Measurements from ENCODE around the gene POM121L2. TPM values are rescaled to one million over a fixed set of nuclear protein-coding genes. Genes with fewer than 3 reads are reported as not detected.

Gene POM121L2
- not detected in 2 replicates for total RNA-seq

DNA sequence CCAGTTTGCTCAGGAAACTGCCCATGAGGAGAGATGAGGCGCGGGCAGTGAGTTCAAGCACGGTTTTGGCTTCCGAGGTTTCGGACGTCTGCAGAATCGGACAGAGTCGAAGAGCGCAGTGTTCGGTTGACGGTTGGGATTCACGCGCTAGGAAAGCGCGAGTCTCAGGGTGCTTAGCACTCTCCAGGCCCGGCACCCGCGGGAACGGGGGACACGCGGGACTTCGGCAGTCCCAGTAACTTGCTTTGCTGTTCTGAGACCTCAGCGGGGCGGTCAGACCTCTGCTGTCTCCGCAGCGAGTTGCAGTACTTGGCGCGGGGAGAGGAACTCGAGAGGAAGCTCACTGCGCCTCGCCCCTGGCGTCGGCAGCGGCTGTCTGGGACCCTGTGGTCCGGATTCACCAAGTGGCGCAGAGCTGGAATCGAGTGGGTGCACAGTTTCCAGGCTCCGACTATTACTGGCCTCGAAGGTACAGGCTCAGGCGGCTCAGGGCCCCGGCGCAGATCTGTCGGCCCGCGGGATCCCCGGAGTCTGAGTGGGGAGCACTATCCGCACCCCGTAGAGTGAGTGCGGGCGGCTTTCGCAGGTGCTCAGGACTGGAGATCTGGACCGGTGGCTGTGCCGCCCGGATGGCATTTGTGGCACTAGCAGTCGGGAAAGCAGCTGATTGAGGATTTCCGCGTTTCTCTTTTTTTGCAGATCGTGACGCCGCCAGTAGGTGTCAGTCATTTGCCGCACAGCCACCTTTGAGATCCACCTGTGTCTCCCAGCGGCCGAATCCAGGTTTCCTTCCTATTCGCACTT lies at the start of gene POM121L2:
Gene POM121L2 (minus strand): TSS at position 128 of the 804 bp plus-strand sequence. CDS start 103 bp downstream, at position 25.
- H3K27me3 Mint-ChIP-seq, result peaks cover 70% of the 10 kb centered on the region
- intact Hi-C loops (cut with micrococcal nuclease), result loop anchor here (2.0 kb wide), 3 partner anchors 20 to 166 kb away; no protein-coding TSS in a partner anchor
- H3K4me3 Mint-ChIP-seq, result peak within 1 kb of the TSS; percentile 85
- H3K9me3 Mint-ChIP-seq, result no peaks in the 10 kb centered on the region
- H3K27ac Mint-ChIP-seq, result peak within 1 kb of the TSS; percentile 9
- no peaks in the 10 kb centered on the region for H3K36me3 Mint-ChIP-seq (ENCODE audit: low read depth)
- peak; percentile 88 for DNase-seq
- peaks cover 8% of the 10 kb centered on the region for H3K4me1 Mint-ChIP-seq

DNA sequence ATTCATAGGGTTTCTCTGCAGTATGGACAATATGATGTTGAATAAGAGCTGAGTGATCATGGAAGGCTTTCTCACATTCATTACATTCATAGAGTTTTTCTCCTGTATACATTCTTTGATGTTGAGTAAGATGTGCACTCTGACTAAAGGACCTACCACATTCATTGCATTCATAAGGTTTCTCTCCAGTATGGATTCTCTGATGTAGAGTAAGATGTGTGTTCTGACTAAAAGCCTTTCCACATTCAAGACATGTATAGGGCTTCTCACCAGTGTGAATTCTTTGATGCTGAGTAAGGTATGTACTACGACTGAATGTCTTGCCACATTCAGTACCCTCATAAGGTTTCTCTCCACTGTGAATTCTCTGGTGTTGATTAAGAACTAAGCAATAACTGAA lies 47.2 kb upstream of the POM121L2 start:
- intact Hi-C loops (cut with micrococcal nuclease), result no loop called here
- Mint-ChIP-seq H3K27me3 (no peaks in the 10 kb centered on the region), H3K36me3 (ENCODE audit: low read depth) (no peaks in the 10 kb centered on the region), H3K27ac (no peak overlapping the region), H3K4me1 (no peaks in the 10 kb centered on the region), H3K9me3 (peaks cover 32% of the 10 kb centered on the region), H3K4me3 (no peak overlapping the region)
- no peak for DNase-seq

DNA sequence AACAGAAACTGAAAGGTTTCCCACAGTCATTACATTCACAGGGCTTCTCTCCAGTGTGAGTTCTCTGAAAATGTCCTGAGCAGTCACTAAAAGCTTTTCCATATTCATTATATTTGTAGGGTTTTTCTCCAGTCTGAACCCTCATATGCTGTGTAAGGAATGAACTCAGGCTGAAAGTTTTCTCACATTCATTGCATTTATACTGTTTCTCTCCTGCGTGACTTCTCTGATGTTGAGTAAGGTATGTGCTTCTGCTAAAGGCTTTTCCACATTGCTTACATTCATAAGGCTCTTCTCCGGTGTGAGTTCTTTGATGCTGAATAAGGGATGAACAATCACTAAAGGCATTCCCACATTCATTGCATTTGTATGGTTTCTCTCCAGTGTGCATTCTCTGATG lies 46.7 kb upstream of the POM121L2 start:
- Mint-ChIP-seq H3K36me3 (ENCODE audit: low read depth) (no peaks in the 10 kb centered on the region), H3K9me3 (peaks cover 34% of the 10 kb centered on the region)

GRCh38 chr6:27352850-27353249 lies 40.8 kb upstream of the POM121L2 start:
- Mint-ChIP-seq H3K4me3 (no peak overlapping the region), H3K27ac (no peak overlapping the region), H3K36me3 (ENCODE audit: low read depth) (no peaks in the 10 kb centered on the region), H3K9me3 (peaks cover 32% of the 10 kb centered on the region), H3K27me3 (no peaks in the 10 kb centered on the region), H3K4me1 (no peaks in the 10 kb centered on the region)
- intact Hi-C loops (cut with micrococcal nuclease), result no loop called here
- DNase-seq, result no peak

More for the DNA sequence above, 46.7 kb upstream of the POM121L2 start:
- DNase-seq, result no peak
- H3K27me3 Mint-ChIP-seq, result no peaks in the 10 kb centered on the region
- H3K4me3 Mint-ChIP-seq, result no peak overlapping the region
- intact Hi-C loops (cut with micrococcal nuclease), result no loop called here
- H3K4me1 Mint-ChIP-seq, result no peaks in the 10 kb centered on the region
- H3K27ac Mint-ChIP-seq, result no peak overlapping the region

DNA sequence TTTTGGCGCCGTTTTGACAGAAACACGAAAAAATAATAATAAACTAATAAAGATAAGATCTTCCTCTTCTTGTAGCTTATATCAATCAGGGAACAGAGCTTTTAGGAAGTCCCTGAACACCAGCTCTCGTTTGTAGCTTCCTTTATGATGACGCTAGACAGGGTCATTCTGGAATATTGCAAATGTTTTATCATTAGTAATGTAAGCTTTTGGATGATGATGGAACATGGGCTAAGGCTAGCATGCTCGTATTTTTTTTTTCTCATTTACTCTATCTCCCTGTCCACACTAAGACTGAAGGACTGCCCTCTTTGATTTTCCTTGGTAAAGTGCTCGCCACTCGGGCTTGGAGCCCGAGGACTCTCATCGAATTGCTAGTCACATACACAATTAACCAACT lies 22.1 kb upstream of the POM121L2 start:
- H3K4me3 Mint-ChIP-seq, result no peak overlapping the region
- H3K4me1 Mint-ChIP-seq, result peaks cover 7% of the 10 kb centered on the region
- H3K36me3 Mint-ChIP-seq (ENCODE audit: low read depth), result no peaks in the 10 kb centered on the region

GRCh38 chr6:27333642-27334040 lies 21.6 kb upstream of the POM121L2 start:
- peaks cover 7% of the 10 kb centered on the region for H3K4me1 Mint-ChIP-seq
- no peaks in the 10 kb centered on the region for H3K36me3 Mint-ChIP-seq (ENCODE audit: low read depth)
- DNase-seq, result no peak
- H3K27ac Mint-ChIP-seq, result no peak overlapping the region
- peaks cover 5% of the 10 kb centered on the region for H3K9me3 Mint-ChIP-seq
- no peak overlapping the region for H3K4me3 Mint-ChIP-seq
- intact Hi-C loops (cut with micrococcal nuclease), result loop anchor here (2.0 kb wide), 1 partner anchor 21 kb away; the partner anchor contains the start of gene POM121L2
- H3K27me3 Mint-ChIP-seq, result peaks cover 13% of the 10 kb centered on the region

More for the DNA sequence above, 22.1 kb upstream of the POM121L2 start:
- no peak overlapping the region for H3K27ac Mint-ChIP-seq
- peaks cover 13% of the 10 kb centered on the region for H3K27me3 Mint-ChIP-seq
- no peak for DNase-seq
- H3K9me3 Mint-ChIP-seq, result peaks cover 5% of the 10 kb centered on the region
- intact Hi-C loops (cut with micrococcal nuclease), result no loop called here

DNA sequence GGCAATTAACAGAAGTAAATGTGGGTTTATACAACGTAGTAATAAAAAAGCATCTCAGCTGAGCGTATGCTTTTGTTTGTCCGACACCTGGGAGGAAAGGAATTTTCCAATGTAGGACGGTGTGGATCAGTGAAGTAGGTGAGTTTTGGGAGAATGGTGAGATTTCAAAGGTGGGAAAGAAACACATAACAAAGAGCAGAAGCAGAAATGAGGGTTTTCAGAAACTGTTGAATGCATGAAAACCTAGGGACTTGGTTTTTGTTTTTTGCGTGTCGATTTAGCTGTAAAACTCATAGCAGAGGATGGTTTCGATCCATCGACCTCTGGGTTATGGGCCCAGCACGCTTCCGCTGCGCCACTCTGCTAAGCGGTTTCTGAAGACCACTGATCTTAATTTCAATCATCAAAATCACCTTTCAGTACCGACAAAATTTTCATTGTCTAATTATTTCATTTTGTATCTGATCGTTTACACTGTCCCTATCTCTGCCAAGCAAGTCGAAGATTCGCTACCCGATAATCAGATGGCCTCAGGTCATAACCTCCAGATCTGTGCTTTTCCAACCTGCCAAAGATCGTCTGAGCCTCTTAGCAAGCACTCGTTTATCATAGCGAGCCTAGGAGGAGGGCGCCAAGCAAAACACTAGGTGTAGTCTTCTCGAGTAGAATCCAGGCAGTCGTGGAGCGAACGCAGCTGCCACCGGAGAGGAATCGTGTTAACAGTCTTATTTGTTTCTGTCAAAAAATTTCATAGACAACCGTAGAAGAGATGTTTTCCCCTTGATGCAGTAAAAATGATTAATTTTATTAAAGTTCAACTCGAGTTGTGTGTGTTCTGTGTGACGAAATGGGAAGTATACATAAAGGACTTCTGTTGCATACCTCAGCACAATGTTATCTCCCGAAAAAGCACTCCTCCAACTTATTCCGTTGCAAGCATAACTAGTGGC lies 20.9 kb upstream of the POM121L2 start:
- H3K4me3 Mint-ChIP-seq, result peak overlapping the region; percentile 75
- no peaks in the 10 kb centered on the region for H3K36me3 Mint-ChIP-seq (ENCODE audit: low read depth)
- peaks cover 5% of the 10 kb centered on the region for H3K9me3 Mint-ChIP-seq
- H3K4me1 Mint-ChIP-seq, result peaks cover 7% of the 10 kb centered on the region
- peak overlapping the region; percentile 35 for H3K27ac Mint-ChIP-seq
- intact Hi-C loops (cut with micrococcal nuclease), result loop anchor here (2.0 kb wide), 1 partner anchor 20 kb away; the partner anchor contains the start of gene POM121L2
- DNase-seq, result peak; percentile 70
- peaks cover 13% of the 10 kb centered on the region for H3K27me3 Mint-ChIP-seq

DNA sequence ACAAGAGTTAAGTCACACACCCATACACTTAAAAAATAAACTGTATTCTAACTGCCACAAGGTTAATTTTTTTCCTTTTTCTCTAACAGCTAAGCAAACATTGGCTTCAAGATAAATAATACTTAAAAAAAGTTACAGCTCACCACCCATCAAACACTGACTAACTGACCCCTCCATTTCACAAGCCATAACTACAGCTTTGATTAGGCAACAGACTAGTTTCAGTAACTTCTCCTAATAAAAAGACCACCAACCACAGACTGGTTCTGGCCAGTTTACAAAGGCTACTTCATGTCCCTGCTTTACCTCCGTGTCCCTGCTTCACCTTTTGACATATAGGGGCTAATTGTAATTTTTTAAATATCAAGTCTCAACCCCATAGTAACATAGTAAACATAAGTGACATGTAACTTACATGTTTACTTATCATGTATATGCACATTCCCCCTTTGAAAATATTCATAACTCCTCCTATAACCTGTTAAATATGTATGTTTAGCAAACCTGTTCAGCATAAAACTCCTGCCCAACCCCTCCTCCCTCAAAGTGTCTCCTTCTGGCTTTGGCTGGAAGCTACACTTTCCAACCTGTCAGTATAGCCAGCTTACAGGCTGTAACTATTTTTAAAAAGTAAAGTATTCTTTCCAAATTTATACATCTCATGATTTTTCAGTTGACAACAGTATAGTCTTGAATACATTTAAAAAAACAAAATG lies 15.1 kb upstream of the POM121L2 start:
- Mint-ChIP-seq H3K36me3 (ENCODE audit: low read depth) (no peaks in the 10 kb centered on the region), H3K4me3 (no peak overlapping the region), H3K9me3 (no peaks in the 10 kb centered on the region), H3K27me3 (peaks cover 16% of the 10 kb centered on the region), H3K27ac (no peak overlapping the region), H3K4me1 (no peaks in the 10 kb centered on the region)
- DNase-seq, result no peak
- intact Hi-C loops (cut with micrococcal nuclease), result no loop called here

DNA sequence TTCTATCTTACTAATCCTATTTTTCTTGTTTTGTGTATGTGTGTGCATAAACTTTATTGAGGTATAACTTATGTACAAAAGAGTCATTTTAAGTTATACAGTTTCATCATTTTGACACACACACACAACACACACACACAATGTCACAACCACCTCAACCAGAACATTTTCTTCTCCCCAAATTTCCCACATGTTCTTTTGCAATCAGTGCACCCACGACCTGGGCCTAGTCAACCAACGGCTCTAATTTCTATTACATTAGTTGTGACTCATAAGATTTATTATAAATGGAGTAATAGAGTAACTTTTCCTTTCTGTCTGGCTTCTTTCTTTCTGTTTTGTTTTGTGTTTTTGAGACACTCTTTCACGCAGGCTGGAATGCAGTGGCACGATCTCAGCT lies 9.8 kb upstream of the POM121L2 start:
- Mint-ChIP-seq H3K36me3 (ENCODE audit: low read depth) (no peaks in the 10 kb centered on the region), H3K9me3 (no peaks in the 10 kb centered on the region), H3K4me3 (no peak overlapping the region), H3K4me1 (no peaks in the 10 kb centered on the region), H3K27me3 (peaks cover 23% of the 10 kb centered on the region), H3K27ac (no peak overlapping the region)
- intact Hi-C loops (cut with micrococcal nuclease), result no loop called here
- no peak for DNase-seq

DNA sequence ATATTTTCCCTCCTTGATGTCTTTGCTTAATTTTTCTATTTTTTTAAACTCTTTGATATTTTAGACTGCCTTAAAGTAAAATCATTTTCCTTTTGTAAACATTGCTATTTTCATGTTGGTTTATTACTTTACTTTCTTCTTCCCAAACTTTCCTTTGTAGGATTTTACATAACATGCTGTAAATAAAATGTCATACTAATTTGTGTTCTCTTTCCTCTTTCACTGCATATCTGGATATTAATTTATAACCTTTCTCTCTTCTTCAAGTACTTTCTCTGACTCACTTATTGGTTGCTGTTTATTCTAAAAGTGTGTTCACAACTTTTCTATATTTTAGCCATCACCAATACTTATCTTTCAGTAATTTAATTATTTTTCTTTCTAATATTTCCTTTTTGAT lies 9.3 kb upstream of the POM121L2 start:
- no peaks in the 10 kb centered on the region for H3K9me3 Mint-ChIP-seq
- no peaks in the 10 kb centered on the region for H3K36me3 Mint-ChIP-seq (ENCODE audit: low read depth)
- H3K27me3 Mint-ChIP-seq, result peaks cover 24% of the 10 kb centered on the region
- DNase-seq, result no peak
- no peaks in the 10 kb centered on the region for H3K4me1 Mint-ChIP-seq
- H3K27ac Mint-ChIP-seq, result no peak overlapping the region
- no peak overlapping the region for H3K4me3 Mint-ChIP-seq
- intact Hi-C loops (cut with micrococcal nuclease), result no loop called here

DNA sequence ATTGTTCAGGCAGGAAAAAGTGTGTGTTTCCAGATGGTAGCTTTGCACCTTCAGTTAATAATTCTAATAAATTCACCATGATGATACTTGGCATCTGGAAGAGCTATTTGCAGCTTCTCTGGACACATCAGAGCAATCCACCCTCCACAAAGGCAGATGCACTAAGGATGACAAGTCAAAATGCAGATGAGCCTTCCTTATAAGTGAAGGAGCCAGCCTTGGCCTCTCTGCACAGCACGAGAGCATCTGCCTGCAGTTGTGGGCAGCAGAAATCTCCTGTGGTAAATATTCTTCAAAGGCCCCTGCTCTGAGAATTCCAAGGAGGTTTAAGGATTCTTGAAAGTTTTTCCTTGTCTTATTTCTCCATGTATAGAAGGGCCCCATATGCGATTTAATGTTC lies 6.9 kb upstream of the POM121L2 start:
- no peak for DNase-seq
- no peaks in the 10 kb centered on the region for H3K4me1 Mint-ChIP-seq
- intact Hi-C loops (cut with micrococcal nuclease), result no loop called here
- H3K36me3 Mint-ChIP-seq (ENCODE audit: low read depth), result no peaks in the 10 kb centered on the region
- H3K4me3 Mint-ChIP-seq, result no peak overlapping the region
- no peaks in the 10 kb centered on the region for H3K9me3 Mint-ChIP-seq
- H3K27me3 Mint-ChIP-seq, result peaks cover 33% of the 10 kb centered on the region
- no peak overlapping the region for H3K27ac Mint-ChIP-seq

DNA sequence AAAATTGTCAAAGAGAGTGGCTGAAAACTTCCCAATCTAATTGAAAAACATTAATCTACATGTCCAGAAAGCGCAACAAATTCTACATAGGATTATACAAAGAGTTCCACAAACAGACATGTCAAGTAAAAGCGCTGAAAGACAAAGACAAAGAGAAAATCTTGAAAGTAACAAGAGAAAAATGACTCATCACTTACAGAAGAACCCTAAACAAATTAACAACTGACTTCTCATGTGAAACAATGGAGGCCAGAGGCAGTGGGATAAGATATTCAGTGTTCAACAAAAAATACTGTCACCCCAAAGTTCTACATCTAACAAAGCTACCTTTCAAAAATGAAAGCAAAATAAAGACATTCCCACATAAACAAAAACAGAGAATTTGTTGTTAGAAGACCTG lies 2.0 kb upstream of the POM121L2 start:
- no peaks in the 10 kb centered on the region for H3K36me3 Mint-ChIP-seq (ENCODE audit: low read depth)
- DNase-seq, result no peak
- peaks cover 8% of the 10 kb centered on the region for H3K4me1 Mint-ChIP-seq
- H3K27me3 Mint-ChIP-seq, result peaks cover 62% of the 10 kb centered on the region
- H3K9me3 Mint-ChIP-seq, result no peaks in the 10 kb centered on the region
- no peak overlapping the region for H3K4me3 Mint-ChIP-seq
- no peak overlapping the region for H3K27ac Mint-ChIP-seq
- intact Hi-C loops (cut with micrococcal nuclease), result no loop called here

GRCh38 chr6:27312950-27313271 lies 838 bp upstream of the POM121L2 start:
- Mint-ChIP-seq H3K4me3 (peak overlapping the region; percentile 85), H3K27ac (no peak overlapping the region), H3K36me3 (ENCODE audit: low read depth) (no peaks in the 10 kb centered on the region), H3K9me3 (no peaks in the 10 kb centered on the region), H3K4me1 (peaks cover 8% of the 10 kb centered on the region), H3K27me3 (peaks cover 69% of the 10 kb centered on the region)
- intact Hi-C loops (cut with micrococcal nuclease), result loop anchor here (2.0 kb wide), 3 partner anchors 20 to 166 kb away; no protein-coding TSS in a partner anchor
- DNase-seq, result no peak

All from activated CD4-positive, alpha-beta T cell treated with anti-CD3 and anti-CD28 coated beads, Interleukin-2, amount 10 ng/mL, durations not matched to agents 24 days and 14 days (primary cell).